K562 (cell line): ENCODE measurements around the gene DPAGT1. TPM values are rescaled to one million over a fixed set of nuclear protein-coding genes. Genes with fewer than 3 reads are reported as not detected.

Source experiments
- ADNP ChIP-seq: fragments of 200-800 bp; sonication (Bioruptor generic); IDR thresholded peaks from 2 replicates; pipeline ENCODE4 v1.6.1; 2016; ENCODE audit warnings: missing genetic modification characterization, missing compliant biosample characterization
- BDP1 ChIP-seq: IDR thresholded peaks from 3 replicates; pipeline ENCODE4 v1.6.1; 2011; ENCODE audit not compliant: insufficient read length, insufficient read depth
- BMI1 ChIP-seq: fragments of 150-350 bp; IDR thresholded peaks from 2 replicates; pipeline ENCODE4 v1.6.1; 2014; ENCODE audit warnings: low read length
- DEAF1 ChIP-seq: fragments of 450-650 bp; formaldehyde crosslinking; IDR thresholded peaks from 2 replicates; pipeline ENCODE4 v1.4.0; 2020; ENCODE audit warnings: mild to moderate bottlenecking, moderate library complexity
- DNMT1 ChIP-seq: fragments of 450-650 bp; IDR thresholded peaks from 2 replicates; pipeline ENCODE4 v1.6.1; 2016; ENCODE audit warnings: antibody characterized with exemption, mild to moderate bottlenecking
- EP400 ChIP-seq: fragments of 450-650 bp; IDR thresholded peaks from 2 replicates; pipeline ENCODE4 v1.6.1; 2017; ENCODE audit warnings: antibody characterized with exemption, mild to moderate bottlenecking, moderate library complexity
- GATA2 ChIP-seq: sonication (generic); formaldehyde crosslinking; IDR thresholded peaks from 2 replicates; pipeline ENCODE4 v1.4.0; 2020; ENCODE audit warnings: mild to moderate bottlenecking, missing genetic modification reagents
- HDAC8 ChIP-seq: fragments of 450-650 bp; IDR thresholded peaks from 2 replicates; pipeline ENCODE4 v1.6.1; 2016; ENCODE audit warnings: mild to moderate bottlenecking, missing genetic modification characterization, moderate library complexity, missing compliant biosample characterization
- HMG20A ChIP-seq: fragments of 450-650 bp; formaldehyde crosslinking; conservative IDR thresholded peaks from 2 replicates; pipeline ENCODE4 v1.4.0; 2020; ENCODE audit warnings: mild to moderate bottlenecking, mixed read lengths
- ILF3 ChIP-seq: fragments of 450-650 bp; IDR thresholded peaks from 2 replicates; pipeline ENCODE4 v1.6.1; 2018; ENCODE audit warnings: antibody characterized with exemption, mild to moderate bottlenecking, moderate library complexity, borderline replicate concordance
- KAT8 ChIP-seq: fragments of 450-650 bp; IDR thresholded peaks from 2 replicates; pipeline ENCODE4 v1.6.1; 2016; ENCODE audit warnings: low read depth, mild to moderate bottlenecking
- KLF6 ChIP-seq: fragments of 250-450 bp; sonication (Bioruptor Pico); IDR thresholded peaks from 2 replicates; pipeline ENCODE4 v1.4.0; 2020; ENCODE audit warnings: mild to moderate bottlenecking, moderate library complexity, borderline replicate concordance
- NR3C1 ChIP-seq: sonication (generic); formaldehyde crosslinking; IDR thresholded peaks from 2 replicates; pipeline ENCODE4 v1.8.1; 2022; ENCODE audit warnings: missing genetic modification reagents
- RAD21 ChIP-seq, 2 experiments: fragments of 250-450 bp in 1 of 2; fragments of 450-650 bp in 1 of 2; sonication (Bioruptor Pico) in 1 of 2; formaldehyde crosslinking in 1 of 2; IDR thresholded peaks in 1 of 2; conservative IDR thresholded peaks in 1 of 2; 2 replicates each; pipeline versions ENCODE4 v1.4.0 to v1.8.0; 2020 to 2022; ENCODE audit warnings: mild to moderate bottlenecking in 2 of 2, moderate library complexity in 1 of 2
- SMAD3 ChIP-seq: fragments of 450-650 bp; formaldehyde crosslinking; conservative IDR thresholded peaks from 2 replicates; pipeline ENCODE4 v1.4.0; 2020; ENCODE audit warnings: mild to moderate bottlenecking
- TARDBP ChIP-seq: fragments of 450-650 bp; IDR thresholded peaks from 2 replicates; pipeline ENCODE4 v1.6.1; 2016
- TEAD4 ChIP-seq, 2 experiments: sonication (generic) in 1 of 2; formaldehyde crosslinking in 1 of 2; IDR thresholded peaks; 2 replicates each; pipeline versions ENCODE4 v1.6.1 to v1.8.0; 2012 to 2022; ENCODE audit warnings: borderline replicate concordance in 1 of 2, inconsistent platforms in 1 of 2, low read length in 1 of 2, mild to moderate bottlenecking in 1 of 2, missing genetic modification reagents in 1 of 2
- ZBTB11 ChIP-seq, 3 experiments: fragments of 200-800 bp in 1 of 3; fragments of 250-450 bp in 1 of 3; fragments of 450-650 bp in 1 of 3; sonication (Bioruptor Pico) in 1 of 3; sonication (Bioruptor generic) in 1 of 3; formaldehyde crosslinking in 1 of 3; IDR thresholded peaks; 2 replicates each; pipeline versions ENCODE4 v1.6.1 to v1.8.0; 2016 to 2022; ENCODE audit warnings: mild to moderate bottlenecking in 2 of 3, missing genetic modification characterization in 2 of 3, missing compliant biosample characterization in 1 of 3, moderate library complexity in 1 of 3
- ZC3H4 ChIP-seq: sonication (generic); formaldehyde crosslinking; IDR thresholded peaks from 2 replicates; pipeline ENCODE4 v1.9.0; 2021; ENCODE audit warnings: missing genetic modification reagents, borderline replicate concordance
- ZKSCAN1 ChIP-seq: fragments of 150-350 bp; IDR thresholded peaks from 2 replicates; pipeline ENCODE4 v1.6.1; 2016; ENCODE audit warnings: low read depth, low read length
- ZNF133 ChIP-seq: fragments of 250-450 bp; sonication (Bioruptor Pico); IDR thresholded peaks from 2 replicates; pipeline ENCODE4 v1.4.0; 2020; ENCODE audit warnings: mild to moderate bottlenecking
- ZNF134 ChIP-seq: fragments of 250-450 bp; sonication (Bioruptor Pico); conservative IDR thresholded peaks from 2 replicates; pipeline ENCODE4 v1.4.0; 2020
- ZNF253 ChIP-seq: fragments of 250-450 bp; sonication (Bioruptor Pico); conservative IDR thresholded peaks from 2 replicates; pipeline ENCODE4 v1.6.1; 2021; ENCODE audit warnings: mild to moderate bottlenecking
- ZNF57 ChIP-seq: fragments of 450-650 bp; formaldehyde crosslinking; IDR thresholded peaks from 2 replicates; pipeline ENCODE4 v1.4.0; 2020; ENCODE audit warnings: mild to moderate bottlenecking, moderate library complexity
- ZNF583 ChIP-seq: fragments of 250-450 bp; sonication (Bioruptor Pico); IDR thresholded peaks from 2 replicates; pipeline ENCODE4 v1.4.0; 2020
- ZNF695 ChIP-seq: fragments of 450-650 bp; formaldehyde crosslinking; IDR thresholded peaks from 2 replicates; pipeline ENCODE4 v1.4.0; 2020; ENCODE audit warnings: mild to moderate bottlenecking, moderate library complexity
- polyA plus RNA-seq, 8 experiments: library from polyadenylated mRNA; depleted of rRNA in 4 of 8; stranded (reverse) in 5 of 8; unstranded in 3 of 8; fragments of >200 nt; fragmentation: Nextera tagmentation in 2 of 8; fragmentation: Illumina TruSeq in 1 of 8; extraction: Ambion mirVana in 2 of 8; extraction: Trizol in 1 of 8; gene quantifications; 2 replicates each; pipeline versions ENCODE4 v1.2.1 to v1.2.3, GENCODE V29; 2011 to 2014; ENCODE audit warnings: inconsistent platforms in 1 of 8, missing spikeins in 1 of 8
- total RNA-seq, 7 experiments: library from RNA; depleted of rRNA in 6 of 7; stranded (reverse); fragments of >200 nt in 6 of 7; fragmentation: Illumina TruSeq in 2 of 7; extraction: Trizol in 2 of 7; gene quantifications; 2 replicates each; pipeline versions ENCODE4 v1.2.1 to v1.2.3, GENCODE V29; 2011 to 2021; ENCODE audit warnings: low replicate concordance in 1 of 7

Gene DPAGT1
- total and polyA plus RNA-seq, 9 of the 15 experiments (the other 6 are each of a cell fraction or from before 2014, with no cell fraction given): 29.9 to 135 (median 85.0) TPM

- TF ChIP-seq ZBTB11 (CRISPR knock-in tag; IDR thresholded peaks at IDR 0.05): peak in 2 of 3 experiments; percentile 44 to 92; a peak in 3 of 6 replicates
- no peak for TF ChIP-seq ZNF583 (CRISPR knock-in tag)
- no peak for TF ChIP-seq DEAF1
- no peak for TF ChIP-seq ZNF695 (CRISPR knock-in tag)
- peak; percentile 13 to 27; a peak in 2 of 4 replicates for TF ChIP-seq RAD21 (CRISPR knock-in tag; conservative IDR thresholded peaks at IDR 0.05 in 1 of 2, IDR thresholded peaks at IDR 0.05 in 1 of 2)
- TF ChIP-seq ZNF253 (CRISPR knock-in tag): no peak
- TF ChIP-seq ZC3H4 (CRISPR knock-in tag): no peak
- peak; percentile 94 for TF ChIP-seq EP400
- TF ChIP-seq ZNF57 (CRISPR knock-in tag): no peak
- no peak for TF ChIP-seq SMAD3
- no peak for TF ChIP-seq KAT8
- TF ChIP-seq ILF3: no peak
- no peak for TF ChIP-seq TEAD4 (IDR thresholded peaks at IDR 0.05; ENCODE audit: low read length)
- TF ChIP-seq TEAD4 (CRISPR knock-in tag; IDR thresholded peaks at IDR 0.05; ENCODE audit: borderline replicate concordance): no peak
- no peak for TF ChIP-seq HMG20A (CRISPR knock-in tag)
- TF ChIP-seq ADNP (tag): no peak
- TF ChIP-seq ZNF133 (CRISPR knock-in tag): no peak
- no peak for TF ChIP-seq HDAC8
- TF ChIP-seq BMI1: no peak
- TF ChIP-seq DNMT1: no peak
- no peak for TF ChIP-seq BDP1
- no peak for TF ChIP-seq NR3C1 (CRISPR knock-in tag)
- TF ChIP-seq ZNF134 (CRISPR knock-in tag): no peak
- peak; percentile 62; the same call in 1 of the 2 replicates for TF ChIP-seq TARDBP
- peak; percentile 74; the same call in 1 of the 2 replicates for TF ChIP-seq GATA2 (CRISPR knock-in tag)
- no peak for TF ChIP-seq KLF6 (CRISPR knock-in tag)
- TF ChIP-seq ZKSCAN1: no peak
These were observed 44.5 kb downstream of the DPAGT1 start, which contains the start of gene HYOU1 (continued) for GRCh38 chr11:119057000-119057769.
